ENCODE measurements around the gene CLIC4. TPM values are rescaled to one million over a fixed set of nuclear protein-coding genes. Genes with fewer than 3 reads are reported as not detected.

Gene CLIC4
- total and polyA plus RNA-seq, 9 of the 15 experiments (the other 6 are each of a cell fraction or from before 2014, with no cell fraction given): 16.0 to 67.5 (median 38.4) TPM

DNA sequence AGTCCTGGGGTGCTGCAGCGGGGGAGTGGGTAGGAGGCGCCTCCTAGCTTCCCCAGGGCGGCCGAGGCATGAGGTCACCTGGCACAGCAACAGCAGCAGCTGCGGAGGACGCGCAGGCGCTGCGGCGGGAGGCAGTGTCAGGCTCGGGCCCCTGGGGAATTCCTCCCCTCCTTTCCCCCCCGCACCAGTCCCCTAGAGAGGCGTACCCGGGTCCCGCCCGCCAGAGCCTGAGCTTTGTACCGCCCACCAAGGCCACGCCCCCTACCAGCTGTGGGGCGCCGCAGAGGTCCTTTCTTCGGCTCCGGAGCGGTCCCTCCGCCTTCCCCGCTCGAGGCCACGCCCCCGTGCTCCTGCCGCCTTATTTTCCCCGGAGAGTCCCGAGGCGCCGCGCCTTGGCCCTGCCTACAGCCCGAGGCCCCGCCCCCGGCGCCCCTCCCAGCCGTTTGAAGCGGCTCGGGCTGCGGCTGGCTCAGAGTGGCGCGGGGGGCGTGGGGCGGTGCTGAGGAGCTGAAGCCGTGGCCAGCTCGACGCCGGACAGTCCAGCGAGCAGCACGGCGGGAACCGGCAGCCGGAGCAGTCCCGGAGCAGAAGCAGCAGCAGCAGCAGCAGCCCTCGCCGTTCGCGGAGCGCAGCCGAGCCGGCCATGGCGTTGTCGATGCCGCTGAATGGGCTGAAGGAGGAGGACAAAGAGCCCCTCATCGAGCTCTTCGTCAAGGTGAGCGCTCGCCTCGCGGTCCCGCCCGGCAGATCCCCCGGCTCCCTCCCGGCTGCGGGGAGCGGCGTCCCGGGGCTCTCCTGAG, at the start of gene CLIC4 (continued):
- TF ChIP-seq, protein P1, sequence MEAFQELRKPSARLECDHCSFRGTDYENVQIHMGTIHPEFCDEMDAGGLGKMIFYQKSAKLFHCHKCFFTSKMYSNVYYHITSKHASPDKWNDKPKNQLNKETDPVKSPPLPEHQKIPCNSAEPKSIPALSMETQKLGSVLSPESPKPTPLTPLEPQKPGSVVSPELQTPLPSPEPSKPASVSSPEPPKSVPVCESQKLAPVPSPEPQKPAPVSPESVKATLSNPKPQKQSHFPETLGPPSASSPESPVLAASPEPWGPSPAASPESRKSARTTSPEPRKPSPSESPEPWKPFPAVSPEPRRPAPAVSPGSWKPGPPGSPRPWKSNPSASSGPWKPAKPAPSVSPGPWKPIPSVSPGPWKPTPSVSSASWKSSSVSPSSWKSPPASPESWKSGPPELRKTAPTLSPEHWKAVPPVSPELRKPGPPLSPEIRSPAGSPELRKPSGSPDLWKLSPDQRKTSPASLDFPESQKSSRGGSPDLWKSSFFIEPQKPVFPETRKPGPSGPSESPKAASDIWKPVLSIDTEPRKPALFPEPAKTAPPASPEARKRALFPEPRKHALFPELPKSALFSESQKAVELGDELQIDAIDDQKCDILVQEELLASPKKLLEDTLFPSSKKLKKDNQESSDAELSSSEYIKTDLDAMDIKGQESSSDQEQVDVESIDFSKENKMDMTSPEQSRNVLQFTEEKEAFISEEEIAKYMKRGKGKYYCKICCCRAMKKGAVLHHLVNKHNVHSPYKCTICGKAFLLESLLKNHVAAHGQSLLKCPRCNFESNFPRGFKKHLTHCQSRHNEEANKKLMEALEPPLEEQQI (IDR thresholded peaks at IDR 0.05): no peak
- TF ChIP-seq NBN (IDR thresholded peaks at IDR 0.05; ENCODE audit: low read depth) (peak; percentile 10), FIP1L1 (IDR thresholded peaks at IDR 0.05; ENCODE audit: low read depth, low read length, poor library complexity, severe bottlenecking) (peak; percentile 87), RFX7 (CRISPR knock-in tag; IDR thresholded peaks at IDR 0.05) (no peak), NELFE (IDR thresholded peaks at IDR 0.05; ENCODE audit: insufficient read depth, insufficient read length) (no peak), ZEB2 (IDR thresholded peaks at IDR 0.05) (peak; percentile 5; the same call in 1 of the 2 replicates), ZNF561 (CRISPR knock-in tag; conservative IDR thresholded peaks at IDR 0.05) (no peak), XRCC5 (IDR thresholded peaks at IDR 0.05; ENCODE audit: low read depth, low read length) (peak; percentile 77; the same call in 1 of the 2 replicates), MIER1 (IDR thresholded peaks at IDR 0.05; ENCODE audit: low read depth) (no peak), ETS2 (tag; IDR thresholded peaks at IDR 0.05; ENCODE audit: borderline replicate concordance, poor library complexity, severe bottlenecking) (no peak), ZNF224 (CRISPR knock-in tag; IDR thresholded peaks at IDR 0.05) (no peak), ILK (tag; IDR thresholded peaks at IDR 0.05; ENCODE audit: borderline replicate concordance, low read depth) (no peak), KDM2B (CRISPR knock-in tag; IDR thresholded peaks at IDR 0.05) (peak; percentile 92), CSDE1 (IDR thresholded peaks at IDR 0.05) (no peak), ZNF143 (CRISPR knock-in tag; IDR thresholded peaks at IDR 0.05) (no peak), MAFF (IDR thresholded peaks at IDR 0.05; ENCODE audit: low read length) (no peak), PHB2 (IDR thresholded peaks at IDR 0.05; ENCODE audit: low read depth) (no peak), CCAR2 (IDR thresholded peaks at IDR 0.05; ENCODE audit: low read depth, low read length) (no peak), RAD21 (CRISPR knock-in tag; conservative IDR thresholded peaks at IDR 0.05 in 1 of 2, IDR thresholded peaks at IDR 0.05 in 1 of 2) (peak; percentile 51 to 70), ATF7 (IDR thresholded peaks at IDR 0.05) (peak; percentile 98), HOXB6 (CRISPR knock-in tag; IDR thresholded peaks at IDR 0.05; ENCODE audit: borderline replicate concordance) (no peak)
- TF ChIP-seq, protein P2, sequence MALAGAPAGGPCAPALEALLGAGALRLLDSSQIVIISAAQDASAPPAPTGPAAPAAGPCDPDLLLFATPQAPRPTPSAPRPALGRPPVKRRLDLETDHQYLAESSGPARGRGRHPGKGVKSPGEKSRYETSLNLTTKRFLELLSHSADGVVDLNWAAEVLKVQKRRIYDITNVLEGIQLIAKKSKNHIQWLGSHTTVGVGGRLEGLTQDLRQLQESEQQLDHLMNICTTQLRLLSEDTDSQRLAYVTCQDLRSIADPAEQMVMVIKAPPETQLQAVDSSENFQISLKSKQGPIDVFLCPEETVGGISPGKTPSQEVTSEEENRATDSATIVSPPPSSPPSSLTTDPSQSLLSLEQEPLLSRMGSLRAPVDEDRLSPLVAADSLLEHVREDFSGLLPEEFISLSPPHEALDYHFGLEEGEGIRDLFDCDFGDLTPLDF (CRISPR knock-in tag; IDR thresholded peaks at IDR 0.05): peak; percentile 96
- TF ChIP-seq, protein P3, sequence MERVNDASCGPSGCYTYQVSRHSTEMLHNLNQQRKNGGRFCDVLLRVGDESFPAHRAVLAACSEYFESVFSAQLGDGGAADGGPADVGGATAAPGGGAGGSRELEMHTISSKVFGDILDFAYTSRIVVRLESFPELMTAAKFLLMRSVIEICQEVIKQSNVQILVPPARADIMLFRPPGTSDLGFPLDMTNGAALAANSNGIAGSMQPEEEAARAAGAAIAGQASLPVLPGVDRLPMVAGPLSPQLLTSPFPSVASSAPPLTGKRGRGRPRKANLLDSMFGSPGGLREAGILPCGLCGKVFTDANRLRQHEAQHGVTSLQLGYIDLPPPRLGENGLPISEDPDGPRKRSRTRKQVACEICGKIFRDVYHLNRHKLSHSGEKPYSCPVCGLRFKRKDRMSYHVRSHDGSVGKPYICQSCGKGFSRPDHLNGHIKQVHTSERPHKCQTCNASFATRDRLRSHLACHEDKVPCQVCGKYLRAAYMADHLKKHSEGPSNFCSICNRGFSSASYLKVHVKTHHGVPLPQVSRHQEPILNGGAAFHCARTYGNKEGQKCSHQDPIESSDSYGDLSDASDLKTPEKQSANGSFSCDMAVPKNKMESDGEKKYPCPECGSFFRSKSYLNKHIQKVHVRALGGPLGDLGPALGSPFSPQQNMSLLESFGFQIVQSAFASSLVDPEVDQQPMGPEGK (CRISPR knock-in tag; IDR thresholded peaks at IDR 0.05; ENCODE audit: borderline replicate concordance): no peak
- TF ChIP-seq, protein P4, sequence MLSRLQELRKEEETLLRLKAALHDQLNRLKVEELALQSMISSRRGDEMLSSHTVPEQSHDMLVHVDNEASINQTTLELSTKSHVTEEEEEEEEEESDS (CRISPR knock-in tag; IDR thresholded peaks at IDR 0.05): no peak

Measured in K562 (cell line).